BE2C (cell line): ENCODE data around the gene CTXN2.

Experiments
- DNase-seq: peaks from one replicate; pipeline ENCODE4 v3.0.0-alpha.2; 2020
- H3K27me3 ChIP-seq: fragments of 250-450 bp; sonication (Bioruptor Pico); 2 replicates; pipeline ENCODE4 v1.5.1; 2020; ENCODE audit warnings: mild to moderate bottlenecking
- H3K36me3 ChIP-seq: fragments of 250-450 bp; sonication (Bioruptor Pico); 2 replicates; pipeline ENCODE4 v1.5.1; 2020; ENCODE audit warnings: mild to moderate bottlenecking
- H3K4me1 ChIP-seq: fragments of 250-450 bp; sonication (Bioruptor Pico); 2 replicates; pipeline ENCODE4 v1.5.1; 2020
- H3K4me3 ChIP-seq: 2 replicates; pipeline ENCODE4 v1.5.1; 2011; ENCODE audit warnings: low read depth, low read length
- H3K9me3 ChIP-seq: fragments of 250-450 bp; sonication (Bioruptor Pico); 2 replicates; pipeline ENCODE4 v1.5.1; 2020
- TF ChIP-seq, protein P1 (sequence below): IDR thresholded peaks from 2 replicates; pipeline ENCODE4 v1.5.1; 2012; ENCODE audit warnings: mild to moderate bottlenecking, low read depth, low read length

The CTXN2 gene

DNA sequence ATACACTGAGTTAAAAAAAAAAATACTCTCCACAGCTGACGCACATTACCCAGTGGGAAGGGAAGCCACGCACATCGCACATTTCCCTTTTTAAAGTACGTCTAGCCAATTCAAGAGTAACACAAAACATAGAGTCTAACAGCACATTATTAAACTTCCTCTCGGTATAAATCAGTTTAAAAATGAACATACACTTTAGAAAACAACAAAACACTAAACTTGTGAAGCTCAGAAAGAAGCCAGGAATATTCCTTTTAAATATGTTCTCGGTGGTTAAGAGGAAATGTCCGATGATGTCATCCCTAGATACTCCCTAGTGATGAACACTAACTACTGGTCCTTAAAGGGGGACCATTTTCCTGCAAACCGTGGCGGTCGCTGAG is 14.1 kb upstream of the CTXN2 start:
- Histone ChIP-seq H3K27me3 (no peaks in the 10 kb centered on the region), H3K9me3 (no peaks in the 10 kb centered on the region), H3K4me3 (peak overlapping the region; percentile 67), H3K4me1 (peaks cover 15% of the 10 kb centered on the region), H3K36me3 (no peaks in the 10 kb centered on the region; the same call in 1 of the 2 replicates)
- DNase-seq: no peak
- TF ChIP-seq, protein P1, sequence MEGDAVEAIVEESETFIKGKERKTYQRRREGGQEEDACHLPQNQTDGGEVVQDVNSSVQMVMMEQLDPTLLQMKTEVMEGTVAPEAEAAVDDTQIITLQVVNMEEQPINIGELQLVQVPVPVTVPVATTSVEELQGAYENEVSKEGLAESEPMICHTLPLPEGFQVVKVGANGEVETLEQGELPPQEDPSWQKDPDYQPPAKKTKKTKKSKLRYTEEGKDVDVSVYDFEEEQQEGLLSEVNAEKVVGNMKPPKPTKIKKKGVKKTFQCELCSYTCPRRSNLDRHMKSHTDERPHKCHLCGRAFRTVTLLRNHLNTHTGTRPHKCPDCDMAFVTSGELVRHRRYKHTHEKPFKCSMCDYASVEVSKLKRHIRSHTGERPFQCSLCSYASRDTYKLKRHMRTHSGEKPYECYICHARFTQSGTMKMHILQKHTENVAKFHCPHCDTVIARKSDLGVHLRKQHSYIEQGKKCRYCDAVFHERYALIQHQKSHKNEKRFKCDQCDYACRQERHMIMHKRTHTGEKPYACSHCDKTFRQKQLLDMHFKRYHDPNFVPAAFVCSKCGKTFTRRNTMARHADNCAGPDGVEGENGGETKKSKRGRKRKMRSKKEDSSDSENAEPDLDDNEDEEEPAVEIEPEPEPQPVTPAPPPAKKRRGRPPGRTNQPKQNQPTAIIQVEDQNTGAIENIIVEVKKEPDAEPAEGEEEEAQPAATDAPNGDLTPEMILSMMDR: no peak

DNA sequence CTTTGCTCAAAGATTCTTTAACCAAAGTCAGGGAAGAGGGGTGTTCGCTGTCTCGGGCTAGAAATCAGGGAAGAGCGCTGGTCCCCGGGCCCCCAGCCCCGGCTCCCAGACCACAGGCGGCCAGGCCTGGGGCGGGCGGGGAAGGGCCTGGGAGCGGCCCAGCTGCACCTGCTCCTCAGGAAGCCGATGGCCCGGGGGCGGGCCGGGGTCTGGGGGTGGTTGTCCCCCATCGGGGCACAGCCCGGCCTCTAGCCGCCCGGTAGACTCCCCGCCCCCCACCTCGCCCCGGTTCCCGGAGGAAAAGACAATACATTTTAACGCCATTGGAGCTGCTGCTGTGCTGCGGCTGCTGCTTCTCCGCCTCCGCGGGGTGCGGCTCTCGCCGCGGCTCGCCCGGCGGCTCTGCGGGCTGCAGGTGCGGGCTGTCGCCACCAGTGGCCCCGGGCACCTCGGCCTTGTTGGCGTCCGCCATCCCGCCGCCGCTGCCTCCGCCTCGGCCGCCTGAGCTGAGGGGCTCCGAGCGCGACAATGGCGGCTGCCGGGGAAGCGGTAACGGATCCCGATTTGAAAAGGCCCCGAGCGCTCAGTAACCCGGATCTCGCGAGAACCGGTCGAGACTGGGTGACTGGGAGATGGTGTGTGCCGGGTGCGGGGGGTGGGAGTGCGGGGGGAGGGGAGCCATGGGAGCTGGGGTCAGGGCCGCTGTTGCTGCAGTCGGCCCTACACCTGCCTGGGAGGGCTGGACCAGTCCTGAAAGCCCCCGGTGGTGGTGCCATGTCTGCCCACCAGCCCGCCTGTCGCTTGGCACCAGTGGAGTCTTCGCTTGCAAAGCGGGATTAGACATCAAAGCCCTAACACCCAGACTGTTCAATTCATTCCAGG is 13.5 kb upstream of the CTXN2 start, which contains the start of gene MYEF2:
TSS of gene MYEF2 (minus strand) at position 530 of the 882 bp plus-strand sequence. CDS start at position 472, 58 bp downstream.
- peak; percentile 95 for DNase-seq
- H3K27me3 ChIP-seq: no peaks in the 10 kb centered on the region
- H3K4me3 ChIP-seq: peak within 1 kb of the TSS; percentile 67
- H3K9me3 ChIP-seq: no peaks in the 10 kb centered on the region
- TF ChIP-seq, protein P1: no peak
- peaks cover 15% of the 10 kb centered on the region for H3K4me1 ChIP-seq
- no peaks in the 10 kb centered on the region; the same call in 1 of the 2 replicates for H3K36me3 ChIP-seq

- H3K4me1 ChIP-seq: peaks cover 15% of the 10 kb centered on the region
- H3K36me3 ChIP-seq: no peaks in the 10 kb centered on the region; the same call in 1 of the 2 replicates
- TF ChIP-seq, protein P1: no peak
- DNase-seq: no peak
- H3K27me3 ChIP-seq: no peaks in the 10 kb centered on the region
- H3K9me3 ChIP-seq: no peaks in the 10 kb centered on the region
- H3K4me3 ChIP-seq: peak overlapping the region; percentile 67
Observed at GRCh38 chr15:48178648-48178931, 12.9 kb upstream of the CTXN2 start.

GRCh38 chr15:48182749-48183148 is 8.7 kb upstream of the CTXN2 start:
- H3K4me3 ChIP-seq: no peak overlapping the region
- no peak for DNase-seq
- no peaks in the 10 kb centered on the region for H3K36me3 ChIP-seq

GRCh38 chr15:48185529-48185928 is 5.9 kb upstream of the CTXN2 start:
- Histone ChIP-seq H3K4me1 (no peaks in the 10 kb centered on the region), H3K4me3 (no peak overlapping the region), H3K9me3 (no peaks in the 10 kb centered on the region), H3K36me3 (no peaks in the 10 kb centered on the region), H3K27me3 (no peaks in the 10 kb centered on the region)
- TF ChIP-seq, protein P1: no peak
- DNase-seq: no peak

More at GRCh38 chr15:48182749-48183148, 8.7 kb upstream of the CTXN2 start:
- Histone ChIP-seq H3K27me3 (no peaks in the 10 kb centered on the region), H3K4me1 (no peaks in the 10 kb centered on the region), H3K9me3 (no peaks in the 10 kb centered on the region)
- TF ChIP-seq, protein P1: no peak

- TF ChIP-seq, protein P1: no peak
- H3K27me3 ChIP-seq: no peaks in the 10 kb centered on the region
Observed at GRCh38 chr15:48186271-48186670, 5.2 kb upstream of the CTXN2 start.

More at GRCh38 chr15:48186271-48186670, 5.2 kb upstream of the CTXN2 start:
- no peak overlapping the region for H3K4me3 ChIP-seq
- no peaks in the 10 kb centered on the region for H3K9me3 ChIP-seq
- H3K4me1 ChIP-seq: no peaks in the 10 kb centered on the region
- H3K36me3 ChIP-seq: no peaks in the 10 kb centered on the region
- no peak for DNase-seq
